CD4-positive, alpha-beta memory T cell (primary cell): Measurements from ENCODE around the gene GLI1. TPM values are rescaled to one million over a fixed set of nuclear protein-coding genes. Genes with fewer than 3 reads are reported as not detected.

ENCODE experiments used
- CTCF ChIA-PET: fragments of 350-600 bp; sonication (Branson Sonifier 250); formaldehyde crosslinking; loops from one replicate; lab custom pipeline; 2021; ENCODE audit warnings: inconsistent platforms; ENCODE audit not compliant: partially characterized antibody; lab: Charles Lee
- POLR2A ChIA-PET: fragments of 350-600 bp; sonication (Branson Sonifier 250); formaldehyde crosslinking; loops from one replicate; lab custom pipeline; 2021; ENCODE audit not compliant: partially characterized antibody; lab: Charles Lee
- DNase-seq, 5 donors: peaks; one replicate each; pipeline versions ENCODE4 v3.0.0 to v3.0.0-alpha.2; 2020 to 2022; ENCODE audit warnings: mixed read lengths in 1 of 5
- H3K27ac ChIP-seq: one replicate; pipeline ENCODE4 v1.7.0; 2013; ENCODE audit warnings: low read depth, low read length
- H3K27me3 ChIP-seq: 2 replicates; pipeline ENCODE4 v1.7.0; 2013; ENCODE audit warnings: mild to moderate bottlenecking, low read length, moderate library complexity; ENCODE audit not compliant: insufficient read depth
- H3K36me3 ChIP-seq: 2 replicates; pipeline ENCODE4 v1.7.0; 2013; ENCODE audit warnings: mild to moderate bottlenecking, low read length, moderate library complexity; ENCODE audit not compliant: insufficient read depth
- H3K4me1 ChIP-seq: 2 replicates; pipeline ENCODE4 v1.7.0; 2013; ENCODE audit warnings: mild to moderate bottlenecking, low read length, moderate library complexity; ENCODE audit not compliant: insufficient read depth
- H3K4me3 ChIP-seq, 2 donors: one replicate each; pipeline ENCODE4 v1.7.0; 2013; ENCODE audit warnings: low read length in 2 of 2, mild to moderate bottlenecking in 1 of 2
- H3K9me3 ChIP-seq, 2 donors: one replicate each; pipeline ENCODE4 v1.7.0; 2013; ENCODE audit warnings: low read length in 2 of 2, control low read depth in 1 of 2; ENCODE audit not compliant: control insufficient read depth in 1 of 2
- H3K27ac Mint-ChIP-seq, 7 donors: one replicate each; pipeline ENCODE4 v1.8.0; 2020 to 2021; ENCODE audit warnings: mixed read lengths in 7 of 7, mild to moderate bottlenecking in 6 of 7, inconsistent platforms in 3 of 7, moderate library complexity in 3 of 7
- H3K27me3 Mint-ChIP-seq, 2 donors: one replicate each; pipeline ENCODE4 v1.8.0; 2020 to 2021; ENCODE audit warnings: mixed read lengths in 2 of 2
- H3K36me3 Mint-ChIP-seq, 2 donors: one replicate each; pipeline ENCODE4 v1.8.0; 2020 to 2021; ENCODE audit warnings: mixed read lengths in 2 of 2, inconsistent platforms in 1 of 2, mild to moderate bottlenecking in 1 of 2
- H3K4me1 Mint-ChIP-seq, 4 donors: one replicate each; pipeline ENCODE4 v1.8.0; 2020 to 2021; ENCODE audit warnings: mixed read lengths in 4 of 4, mild to moderate bottlenecking in 1 of 4
- H3K4me3 Mint-ChIP-seq, 8 donors: one replicate each; pipeline ENCODE4 v1.8.0; 2020 to 2021; ENCODE audit warnings: mixed read lengths in 8 of 8, mild to moderate bottlenecking in 7 of 8, moderate library complexity in 6 of 8, inconsistent platforms in 3 of 8
- H3K9me3 Mint-ChIP-seq, 8 donors: one replicate each; pipeline ENCODE4 v1.8.0; 2020 to 2021; ENCODE audit warnings: mixed read lengths in 8 of 8, mild to moderate bottlenecking in 5 of 8, inconsistent platforms in 3 of 8, moderate library complexity in 1 of 8
- intact Hi-C: fragments of 100-400 bp; cut with micrococcal nuclease; formaldehyde crosslinking; loops from one replicate; pipeline ENCODE4 v1.15.1; 2023
- polyA plus RNA-seq, 2 donors: library from polyadenylated mRNA; unstranded; fragments of 300-500 nt; fragmentation: Illumina TruSeq; gene quantifications; one replicate each; pipeline ENCODE4 v1.2.3, GENCODE V29; 2021
- total RNA-seq, 2 experiments: library from RNA; stranded (reverse); gene quantifications; one replicate each; pipeline ENCODE4 v1.2.3, GENCODE V29; 2021

Gene GLI1
- total and polyA plus RNA-seq, 4 experiments from 2014 or later: 0.30 to 0.35 TPM; not detected in 2

- intact Hi-C loops: loop anchor here (1.0 to 5.0 kb wide), 7 partner anchors 15 to 279 kb away; partner anchors contain the start of genes MBD6 and PIP4K2C
- H3K4me3 Mint-ChIP-seq: peak overlapping the region in 6 of 8 donors; percentile 86 to 95 (median 90)
- Histone ChIP-seq H3K27me3 (peaks cover 12% of the 10 kb centered on the region), H3K36me3 (no peaks in the 10 kb centered on the region), H3K9me3 (no peaks in the 10 kb centered on the region), H3K27ac (no peak overlapping the region), H3K4me1 (peaks cover 36% of the 10 kb centered on the region), H3K4me3 (no peak overlapping the region)
- CTCF ChIA-PET: interaction anchor here (0.5 to 9.6 kb wide), 14 partner anchors 9 to 278 kb away, joined by 3 to 204 read pairs (median 4); partner anchors contain the start of genes ARHGAP9, DDIT3 and INHBE
- peaks cover 23 to 62% (median 35%) of the 10 kb centered on the region in 4 donors for H3K4me1 Mint-ChIP-seq
- peaks cover 7 to 18% of the 10 kb centered on the region in 2 donors for H3K27me3 Mint-ChIP-seq
- no peak for DNase-seq
- H3K27ac Mint-ChIP-seq: peak overlapping the region in 6 of 7 donors; percentile 49 to 80 (median 66)
- H3K36me3 Mint-ChIP-seq: peaks cover 3 to 5% of the 10 kb centered on the region in 2 donors
- H3K9me3 Mint-ChIP-seq: no peaks in the 10 kb centered on the region
- POLR2A ChIA-PET: interaction anchor here (1.1 to 9.6 kb wide), 4 partner anchors 9 to 57 kb away, joined by 3 to 225 read pairs (median 9); partner anchors contain the start of genes ARHGAP9 and DDIT3
These were observed 3.3 kb downstream of the GLI1 start for GRCh38 chr12:57462912-57463253.

DNA sequence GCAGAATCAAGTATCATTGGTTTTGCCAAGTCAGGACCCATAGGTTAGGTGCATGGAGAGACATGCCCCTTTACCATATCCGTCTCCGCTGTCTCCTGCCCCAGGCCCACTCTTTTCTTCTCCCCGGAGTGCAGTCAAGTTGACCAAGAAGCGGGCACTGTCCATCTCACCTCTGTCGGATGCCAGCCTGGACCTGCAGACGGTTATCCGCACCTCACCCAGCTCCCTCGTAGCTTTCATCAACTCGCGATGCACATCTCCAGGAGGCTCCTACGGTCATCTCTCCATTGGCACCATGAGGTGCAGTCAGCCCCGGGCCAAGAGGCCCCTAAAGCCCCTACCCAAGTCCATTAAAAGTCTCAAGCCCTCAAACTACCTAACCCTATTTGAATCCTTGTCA is 5.0 kb downstream of the GLI1 start:
- H3K4me3 ChIP-seq: no peak overlapping the region
- Mint-ChIP-seq H3K4me1 (peaks cover 17 to 57% (median 26%) of the 10 kb centered on the region in 4 donors), H3K9me3 (peaks cover 0 to 2% (median 0%) of the 10 kb centered on the region in 8 donors), H3K27ac (peak overlapping the region in 2 of 7 donors; percentile 2 to 56), H3K36me3 (peaks cover 14% of the 10 kb centered on the region in 2 donors), H3K27me3 (peaks cover 7 to 15% of the 10 kb centered on the region in 2 donors), H3K4me3 (peak overlapping the region in 2 of 8 donors; percentile 15 to 27)
- H3K36me3 ChIP-seq: peaks cover 6% of the 10 kb centered on the region
- no peaks in the 10 kb centered on the region for H3K9me3 ChIP-seq
- peaks cover 31% of the 10 kb centered on the region for H3K4me1 ChIP-seq
- H3K27ac ChIP-seq: no peak overlapping the region
- intact Hi-C loops: loop anchor here (5.0 kb wide), 2 partner anchors 157 to 278 kb away; no protein-coding TSS in a partner anchor
- DNase-seq: no peak
- POLR2A ChIA-PET: interaction anchor here (9.6 kb wide), 1 partner anchor 14 kb away, joined by 225 read pairs; the partner anchor contains the start of gene ARHGAP9
- H3K27me3 ChIP-seq: peaks cover 12% of the 10 kb centered on the region
- CTCF ChIA-PET: interaction anchor here (2.4 to 9.6 kb wide), 3 partner anchors 7 to 14 kb away, joined by 15 to 204 read pairs (median 31); partner anchors contain the start of genes ARHGAP9 and INHBE

DNA sequence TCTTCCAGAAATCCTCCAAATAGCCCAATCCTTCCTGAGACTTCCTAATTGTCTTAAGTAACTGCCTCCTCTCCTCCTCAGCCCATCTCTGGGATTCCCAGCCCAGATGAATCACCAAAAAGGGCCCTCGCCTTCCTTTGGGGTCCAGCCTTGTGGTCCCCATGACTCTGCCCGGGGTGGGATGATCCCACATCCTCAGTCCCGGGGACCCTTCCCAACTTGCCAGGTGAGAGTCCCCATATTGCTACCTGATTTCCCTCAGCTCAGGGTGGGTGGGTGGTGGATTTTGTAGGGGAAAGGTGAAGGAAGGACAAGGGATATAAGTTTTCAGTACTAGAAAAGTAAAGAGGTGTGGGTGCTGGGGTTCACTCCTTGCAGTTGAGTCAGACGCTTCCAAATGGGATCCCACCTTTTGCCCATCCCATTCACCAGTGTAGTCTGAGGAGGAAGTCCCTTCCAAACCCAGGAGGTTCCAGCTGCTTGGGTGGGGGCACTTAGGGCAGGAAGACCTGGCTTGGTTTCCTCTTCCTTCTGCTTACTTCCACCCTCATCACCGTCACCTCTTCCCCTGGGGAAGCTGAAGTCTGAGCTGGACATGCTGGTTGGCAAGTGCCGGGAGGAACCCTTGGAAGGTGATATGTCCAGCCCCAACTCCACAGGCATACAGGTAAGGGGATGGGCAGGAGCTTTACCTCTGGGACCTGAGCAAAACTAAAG is 5.6 kb downstream of the GLI1 start:
- no peak for DNase-seq
- no peaks in the 10 kb centered on the region for H3K9me3 ChIP-seq
- peak overlapping the region in 3 of 7 donors; percentile 18 to 56 (median 53) for H3K27ac Mint-ChIP-seq

DNA sequence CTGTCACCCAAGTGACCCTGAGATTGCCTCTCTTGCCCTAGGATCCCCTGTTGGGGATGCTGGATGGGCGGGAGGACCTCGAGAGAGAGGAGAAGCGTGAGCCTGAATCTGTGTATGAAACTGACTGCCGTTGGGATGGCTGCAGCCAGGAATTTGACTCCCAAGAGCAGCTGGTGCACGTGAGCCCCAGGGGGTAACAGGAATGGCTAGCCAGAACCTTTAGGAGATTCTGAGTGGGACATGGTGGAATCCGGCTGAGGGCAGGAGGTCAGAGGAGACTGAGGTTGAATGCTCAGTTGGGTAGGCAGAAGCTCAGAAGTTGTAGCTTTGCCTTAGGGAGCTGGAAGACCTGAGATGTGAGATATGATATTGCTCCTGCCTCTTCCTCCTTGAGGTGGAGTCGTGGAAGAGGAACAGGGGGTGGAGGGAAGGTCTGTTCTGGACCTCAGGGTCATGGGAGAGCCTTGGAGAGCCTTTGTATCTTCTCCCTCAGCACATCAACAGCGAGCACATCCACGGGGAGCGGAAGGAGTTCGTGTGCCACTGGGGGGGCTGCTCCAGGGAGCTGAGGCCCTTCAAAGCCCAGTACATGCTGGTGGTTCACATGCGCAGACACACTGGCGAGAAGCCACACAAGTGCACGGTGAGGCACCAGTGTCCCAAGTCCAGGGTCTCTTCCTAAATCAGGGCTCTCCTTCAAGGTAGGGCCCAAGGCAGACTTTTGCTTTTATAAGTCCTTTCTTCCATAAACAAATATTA is 6.3 kb downstream of the GLI1 start:
- ChIA-PET POLR2A (interaction anchor here (0.9 to 9.6 kb wide), 3 partner anchors 12 to 354 kb away, joined by 3 to 225 read pairs (median 3); partner anchors contain the start of gene ARHGAP9), CTCF (interaction anchor here (0.8 to 9.6 kb wide), 5 partner anchors 8 to 155 kb away, joined by 3 to 204 read pairs (median 3); partner anchors contain the start of genes ARHGAP9 and INHBE)
- Mint-ChIP-seq H3K36me3 (peaks cover 14 to 20% of the 10 kb centered on the region in 2 donors), H3K27ac (peak overlapping the region in 4 of 7 donors; percentile 18 to 56 (median 50)), H3K27me3 (peaks cover 7 to 11% of the 10 kb centered on the region in 2 donors), H3K4me1 (peaks cover 13 to 47% (median 18%) of the 10 kb centered on the region in 4 donors), H3K4me3 (no peak overlapping the region), H3K9me3 (peaks cover 0 to 2% (median 0%) of the 10 kb centered on the region in 8 donors)
- Histone ChIP-seq H3K27me3 (peaks cover 9% of the 10 kb centered on the region), H3K4me1 (peaks cover 21% of the 10 kb centered on the region), H3K36me3 (peaks cover 19% of the 10 kb centered on the region), H3K4me3 (no peak overlapping the region), H3K27ac (no peak overlapping the region), H3K9me3 (no peaks in the 10 kb centered on the region)
- DNase-seq: no peak
- intact Hi-C loops: no loop called here

More for the DNA sequence above, 5.6 kb downstream of the GLI1 start:
- Histone ChIP-seq H3K4me3 (no peak overlapping the region), H3K4me1 (peaks cover 28% of the 10 kb centered on the region), H3K36me3 (peaks cover 12% of the 10 kb centered on the region), H3K27ac (no peak overlapping the region), H3K27me3 (peaks cover 12% of the 10 kb centered on the region)
- POLR2A ChIA-PET: interaction anchor here (9.6 kb wide), 1 partner anchor 13 kb away, joined by 225 read pairs; the partner anchor contains the start of gene ARHGAP9
- peaks cover 14 to 18% of the 10 kb centered on the region in 2 donors for H3K36me3 Mint-ChIP-seq
- H3K9me3 Mint-ChIP-seq: peaks cover 0 to 2% (median 0%) of the 10 kb centered on the region in 8 donors
- intact Hi-C loops: no loop called here
- peak overlapping the region in 2 of 8 donors; percentile 15 to 27 for H3K4me3 Mint-ChIP-seq
- CTCF ChIA-PET: interaction anchor here (0.6 to 9.6 kb wide), 5 partner anchors 11 to 204 kb away, joined by 3 to 204 read pairs (median 3); partner anchors contain the start of genes ARHGAP9 and INHBE
- peaks cover 7 to 15% of the 10 kb centered on the region in 2 donors for H3K27me3 Mint-ChIP-seq
- peaks cover 17 to 53% (median 23%) of the 10 kb centered on the region in 4 donors for H3K4me1 Mint-ChIP-seq

- no peaks in the 10 kb centered on the region for H3K9me3 ChIP-seq
- H3K9me3 Mint-ChIP-seq: peaks cover 0 to 2% (median 0%) of the 10 kb centered on the region in 8 donors
- H3K4me3 ChIP-seq: no peak overlapping the region
- peak overlapping the region in 2 of 8 donors; percentile 12 to 46 for H3K4me3 Mint-ChIP-seq
- peak in 1 of 5 donors; percentile 31 for DNase-seq
- ChIA-PET CTCF (interaction anchor here (0.8 to 1.4 kb wide), 2 partner anchors 9 to 10 kb away, joined by 3 read pairs; no protein-coding TSS in a partner anchor), POLR2A (interaction anchor here (9.6 kb wide), 1 partner anchor 11 kb away, joined by 225 read pairs; the partner anchor contains the start of gene ARHGAP9)
- peaks cover 8 to 40% (median 16%) of the 10 kb centered on the region in 4 donors for H3K4me1 Mint-ChIP-seq
- H3K36me3 Mint-ChIP-seq: peaks cover 20 to 34% of the 10 kb centered on the region in 2 donors
- H3K36me3 ChIP-seq: peaks cover 34% of the 10 kb centered on the region
- H3K27me3 ChIP-seq: no peaks in the 10 kb centered on the region
- H3K4me1 ChIP-seq: peaks cover 20% of the 10 kb centered on the region
- H3K27me3 Mint-ChIP-seq: peaks cover 4 to 5% of the 10 kb centered on the region in 2 donors
- intact Hi-C loops: no loop called here
- peak overlapping the region in 5 of 7 donors; percentile 32 to 70 (median 48) for H3K27ac Mint-ChIP-seq
- no peak overlapping the region for H3K27ac ChIP-seq
These were observed 7.8 kb downstream of the GLI1 start for GRCh38 chr12:57467212-57467874.

DNA sequence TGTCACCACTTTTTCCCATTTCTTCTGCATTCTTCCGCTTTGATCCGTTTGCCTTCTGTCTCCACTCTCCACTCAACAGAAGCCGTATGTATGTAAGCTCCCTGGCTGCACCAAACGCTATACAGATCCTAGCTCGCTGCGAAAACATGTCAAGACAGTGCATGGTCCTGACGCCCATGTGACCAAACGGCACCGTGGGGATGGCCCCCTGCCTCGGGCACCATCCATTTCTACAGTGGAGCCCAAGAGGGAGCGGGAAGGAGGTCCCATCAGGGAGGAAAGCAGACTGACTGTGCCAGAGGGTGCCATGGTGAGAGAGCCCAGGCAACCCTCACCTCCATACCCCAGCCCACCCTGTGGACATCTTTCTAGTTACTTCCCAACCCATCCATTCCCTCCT is 8.3 kb downstream of the GLI1 start:
- Mint-ChIP-seq H3K27ac (peak overlapping the region in 6 of 7 donors; percentile 10 to 66 (median 32)), H3K27me3 (no peaks in the 10 kb centered on the region), H3K4me3 (peak overlapping the region in 2 of 8 donors; percentile 12 to 46), H3K36me3 (peaks cover 26 to 36% of the 10 kb centered on the region in 2 donors), H3K4me1 (peaks cover 7 to 40% (median 15%) of the 10 kb centered on the region in 4 donors), H3K9me3 (peaks cover 0 to 2% (median 0%) of the 10 kb centered on the region in 8 donors)
- ChIA-PET CTCF (interaction anchor here (0.7 to 0.8 kb wide), 2 partner anchors 9 to 1810 kb away, joined by 3 to 4 read pairs; no protein-coding TSS in a partner anchor), POLR2A (no interaction called here)
- intact Hi-C loops: no loop called here
- Histone ChIP-seq H3K27me3 (no peaks in the 10 kb centered on the region), H3K4me3 (no peak overlapping the region), H3K9me3 (no peaks in the 10 kb centered on the region), H3K36me3 (peaks cover 39% of the 10 kb centered on the region), H3K27ac (no peak overlapping the region), H3K4me1 (peaks cover 20% of the 10 kb centered on the region)
- no peak for DNase-seq
